ENCODE results near the gene SH3RF3.
"Not testable (repeated sequence)": the region's sequence is repeated elsewhere in the genome, so short reads cannot be mapped to it uniquely, and the experiment has no call there.

The SH3RF3 gene

DNA sequence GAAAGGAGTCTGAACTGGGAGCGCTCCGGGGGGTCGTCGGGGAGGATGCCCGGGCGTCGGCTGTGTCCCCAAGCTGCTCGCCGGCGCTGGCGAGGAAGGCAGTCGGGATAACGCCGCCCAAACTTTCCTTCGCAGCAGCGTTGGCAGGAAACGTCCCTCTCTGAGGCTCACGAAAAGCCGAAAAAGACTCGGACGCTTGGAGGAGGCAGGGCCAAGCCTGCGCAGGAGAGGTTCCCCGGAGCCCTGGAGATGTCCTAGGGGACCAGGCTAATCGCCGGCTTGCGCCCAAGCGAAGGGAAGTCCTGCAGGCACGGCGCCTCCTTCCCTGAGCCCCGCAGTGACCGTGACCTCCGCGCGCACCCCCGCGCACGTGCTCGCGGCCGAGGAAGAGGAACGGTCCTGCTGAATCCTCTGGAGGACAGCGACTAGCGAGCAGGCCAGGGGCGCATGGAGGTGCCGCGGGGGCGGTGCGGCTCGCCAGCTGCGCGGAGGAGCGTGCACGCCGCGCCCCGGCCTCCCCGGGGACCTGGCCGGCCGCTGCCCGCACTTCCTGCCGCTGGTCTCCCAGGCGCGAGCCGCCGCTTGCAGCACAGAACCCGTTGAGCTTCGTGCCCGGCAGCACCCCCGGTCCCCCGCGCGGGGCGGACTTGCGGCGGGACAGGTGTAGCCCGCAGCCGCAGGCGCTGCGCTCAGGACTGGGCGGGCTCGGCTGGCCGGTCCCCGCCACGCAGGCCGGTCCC lies at the start of gene SH3RF3:
Gene SH3RF3, plus strand, starts transcription at position 590 of the 740 bp plus-strand sequence.
- no peak for DNase-seq

DNA sequence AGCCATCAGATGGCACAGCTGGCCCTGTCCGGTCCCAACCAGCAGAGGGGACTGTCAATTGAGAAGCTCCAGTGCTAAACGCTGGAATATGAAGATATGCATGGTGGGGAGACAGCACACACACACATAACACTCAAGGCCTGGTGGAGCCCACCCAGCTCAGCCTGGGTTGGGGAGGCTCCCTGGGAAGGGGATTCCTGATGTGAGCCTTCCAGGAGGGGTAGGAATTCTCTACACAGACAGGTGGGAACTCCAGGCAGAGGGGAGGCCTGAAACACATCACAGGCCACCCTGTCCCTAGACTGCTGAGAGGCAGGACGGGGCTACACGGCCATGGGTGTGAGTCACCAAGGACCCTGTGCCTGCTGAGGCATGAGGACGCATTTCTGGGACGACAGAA lies 49.4 kb upstream of the SH3RF3 start:
- no peak for DNase-seq

DNA sequence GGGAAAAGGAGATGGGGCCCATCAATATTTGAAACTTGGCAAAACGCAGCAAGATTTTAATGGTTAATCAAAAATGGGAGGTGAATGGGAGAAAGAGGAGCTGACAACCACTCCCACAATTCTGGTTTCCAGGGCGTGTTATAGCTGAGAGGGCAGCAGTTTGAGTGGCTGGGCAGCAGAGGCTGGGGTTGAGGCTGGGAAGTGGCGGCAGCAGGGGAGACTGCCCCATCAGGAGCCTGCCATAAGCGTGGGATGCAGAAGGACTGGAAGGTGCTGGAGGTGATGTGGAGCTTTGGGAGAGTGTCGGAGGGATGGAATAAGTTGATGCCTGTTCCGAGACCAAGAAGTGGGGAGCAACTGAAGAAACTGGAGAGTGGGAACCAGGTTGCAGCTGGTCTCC lies 48.9 kb upstream of the SH3RF3 start:
- DNase-seq = no peak

DNA sequence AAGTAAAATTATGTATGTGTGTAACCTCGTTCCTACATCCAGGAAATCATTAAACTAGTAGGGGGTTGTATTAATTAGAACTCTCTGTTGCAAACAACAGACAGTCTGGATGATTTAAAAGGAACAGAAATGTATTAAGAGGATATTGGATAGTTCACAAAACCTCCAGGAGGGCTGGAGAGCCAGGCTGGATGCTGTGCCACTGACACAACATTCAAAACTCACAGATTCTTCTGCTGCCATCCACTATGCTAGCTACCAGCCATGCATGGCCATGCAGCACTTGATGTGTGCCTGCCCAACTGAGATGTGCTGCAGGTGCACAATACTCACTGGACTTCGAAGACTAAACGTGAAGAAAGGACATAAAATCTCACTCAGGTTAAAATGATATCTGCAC lies 48.2 kb upstream of the SH3RF3 start:
- no peak for DNase-seq

DNA sequence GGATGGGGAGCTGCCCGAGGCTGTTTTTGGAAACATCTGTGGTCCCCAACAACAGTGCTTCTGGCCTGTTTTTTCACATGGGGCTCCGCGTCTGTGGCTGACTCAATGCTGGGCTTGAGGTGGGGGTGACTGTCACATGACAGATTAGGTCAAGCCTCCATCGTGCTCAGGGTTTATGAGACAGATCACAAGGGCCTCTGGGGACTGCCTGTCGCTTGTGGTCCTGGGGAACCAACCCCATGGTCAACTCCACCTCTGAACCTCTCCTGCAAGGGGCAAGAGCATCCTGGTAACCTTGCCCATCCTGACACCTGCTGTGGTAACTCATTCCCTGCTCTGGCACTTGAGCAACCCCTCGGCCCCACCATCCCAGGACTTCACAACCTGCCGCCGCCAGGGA lies 47.6 kb upstream of the SH3RF3 start:
- DNase-seq = no peak

DNA sequence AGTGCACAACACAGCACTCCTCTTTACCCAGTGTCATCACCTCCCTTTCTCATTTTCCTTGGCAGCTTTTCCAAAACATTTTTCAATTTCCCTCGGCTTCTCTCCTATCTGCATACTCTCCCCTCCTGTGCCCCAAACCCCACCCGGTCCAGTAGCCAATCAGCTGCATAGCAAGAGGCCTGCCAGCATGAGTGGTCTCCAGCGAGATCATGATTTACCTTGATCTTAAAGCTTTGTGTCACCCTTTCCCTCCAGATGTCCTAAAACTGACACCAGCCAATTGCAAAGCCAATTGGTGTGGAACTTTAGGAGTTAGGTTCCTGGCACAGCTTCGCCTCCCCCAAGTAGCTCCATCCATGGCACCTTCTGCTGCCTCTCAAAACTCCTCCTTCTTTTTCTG lies 45.2 kb upstream of the SH3RF3 start:
- DNase-seq = no peak

DNA sequence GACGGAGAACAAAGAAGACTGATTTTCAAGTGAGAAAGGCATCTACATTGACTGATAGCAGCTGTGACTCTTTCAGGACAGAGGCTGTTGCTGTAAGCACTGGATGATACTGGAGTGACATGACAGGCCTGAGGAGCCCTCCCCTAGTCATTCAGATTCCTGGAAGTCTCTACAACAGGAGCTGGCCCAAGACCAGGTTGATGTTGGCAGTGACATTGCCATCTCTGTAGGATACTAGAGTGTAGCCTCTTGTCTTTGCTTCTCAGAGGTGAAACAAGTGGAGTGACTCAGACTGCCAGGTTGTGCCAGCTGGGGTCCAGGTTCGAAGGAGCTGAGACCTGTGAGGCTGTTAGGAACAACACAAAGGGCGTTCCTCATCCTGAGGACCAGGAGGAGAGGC lies 44.7 kb upstream of the SH3RF3 start:
- no peak for DNase-seq

DNA sequence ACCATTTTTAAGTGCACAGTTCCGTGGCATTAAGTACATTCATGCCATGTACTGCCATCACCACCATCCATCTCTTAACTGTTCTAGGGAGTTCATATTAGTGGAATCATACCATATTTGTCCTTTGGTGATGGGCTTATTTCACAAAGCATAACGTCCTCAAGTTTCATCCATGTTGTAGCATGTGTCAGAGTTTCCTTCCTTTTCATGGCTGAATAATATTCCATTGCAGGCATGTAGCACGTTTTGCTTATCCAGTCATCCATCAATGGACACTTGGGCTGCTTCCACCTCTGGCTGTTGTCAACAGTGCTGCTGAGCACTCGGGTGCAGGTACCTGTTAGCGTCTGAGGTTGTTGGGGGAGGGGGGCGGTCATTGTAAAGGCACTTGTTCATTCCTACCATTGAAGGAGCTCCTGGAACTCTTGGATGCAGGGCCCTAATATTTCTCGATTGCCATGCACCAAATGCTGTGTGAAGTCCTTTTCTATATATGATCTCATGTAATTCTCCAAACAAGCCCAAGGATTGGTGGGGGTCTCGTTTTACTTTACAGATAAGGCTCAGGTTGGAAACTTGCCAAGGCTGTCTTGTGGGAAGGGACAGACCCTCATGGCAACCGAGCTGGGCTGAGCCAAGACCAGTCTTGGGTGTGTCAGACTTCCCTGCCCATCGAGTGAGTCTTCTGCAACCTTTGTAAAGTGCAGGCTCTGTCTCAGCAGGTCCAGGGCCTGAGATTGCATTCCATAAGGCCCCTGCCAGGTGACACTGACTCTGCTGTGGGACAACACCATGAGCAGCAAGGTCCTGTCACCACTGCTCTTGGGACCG lies 42.9 kb upstream of the SH3RF3 start:
- no peak for DNase-seq

DNA sequence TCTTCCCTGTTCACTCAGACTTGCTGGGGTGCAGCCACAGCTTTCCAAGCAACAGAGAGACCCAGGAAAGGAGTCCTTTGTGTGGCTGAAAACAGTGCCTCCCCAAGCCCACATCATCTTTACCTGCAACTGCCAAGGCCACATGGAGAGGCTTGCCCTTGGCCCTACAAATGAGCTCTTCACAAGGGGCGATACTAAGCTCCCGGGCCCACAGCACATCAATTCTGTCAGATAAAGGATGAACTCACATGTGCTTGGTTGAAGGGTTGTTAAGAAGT lies 42.3 kb upstream of the SH3RF3 start:
- DNase-seq = no peak

DNA sequence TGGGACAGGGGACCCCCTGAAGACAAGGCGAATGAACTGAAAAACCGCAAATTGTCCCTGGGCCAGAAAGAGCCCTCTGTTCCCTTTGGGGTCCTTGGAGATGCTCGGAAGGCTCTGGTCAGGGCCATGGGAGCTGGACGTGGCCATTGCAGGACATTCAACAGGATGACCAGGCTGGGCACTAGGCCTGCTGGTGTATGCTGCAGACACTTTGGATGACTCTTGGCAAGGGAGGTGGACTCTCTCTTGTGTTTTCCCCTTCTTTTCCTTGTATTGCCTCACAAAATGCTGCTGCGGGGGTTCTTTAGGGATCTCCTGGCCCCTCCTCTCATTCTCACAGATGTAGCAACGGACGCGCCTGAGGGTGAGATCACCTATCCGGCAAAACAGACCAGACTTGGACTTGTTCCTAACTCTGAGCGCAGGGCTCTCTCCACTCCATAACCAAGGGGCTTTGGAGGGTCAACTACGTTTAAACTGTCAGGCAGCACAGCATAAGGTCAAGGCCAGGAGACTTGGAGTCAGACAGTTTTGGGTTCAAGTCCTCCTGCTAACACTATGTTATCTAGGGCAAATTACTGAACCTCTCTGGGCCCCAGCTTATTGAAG lies 41.8 kb upstream of the SH3RF3 start:
- no peak for DNase-seq

DNA sequence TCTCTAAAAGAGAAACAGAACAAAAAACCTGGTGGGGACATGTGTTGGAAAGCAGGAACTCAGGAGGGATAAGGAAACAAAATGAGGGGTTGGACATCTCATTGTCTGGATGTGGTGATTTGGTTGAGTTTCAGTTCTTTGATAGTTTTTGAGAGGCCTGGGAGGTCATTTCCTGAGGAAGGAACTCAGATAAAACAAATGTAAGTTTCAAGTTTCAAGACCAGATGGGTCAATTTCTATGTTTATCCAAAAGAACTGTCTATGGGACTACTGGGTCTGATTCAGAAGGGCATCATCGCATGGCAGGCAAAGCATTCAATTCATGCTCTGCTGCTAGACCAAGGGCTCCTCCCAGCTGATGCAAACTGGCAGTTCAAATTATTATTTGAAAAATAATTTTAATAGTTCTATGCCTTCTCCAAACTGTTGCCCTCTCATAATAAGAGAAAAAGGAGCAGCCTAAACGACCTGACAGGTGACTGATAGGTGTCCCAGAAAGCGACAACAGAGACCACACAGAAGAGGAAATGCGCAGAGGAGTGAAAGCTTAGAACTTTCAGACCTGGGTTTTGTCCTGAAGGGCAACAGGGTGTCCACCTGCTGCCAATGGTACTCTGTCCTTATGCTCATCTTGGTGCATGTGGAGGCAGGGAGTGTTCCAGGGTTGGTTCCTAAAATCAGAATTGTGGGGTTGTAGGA lies 39.3 kb upstream of the SH3RF3 start:
- DNase-seq = no peak

DNA sequence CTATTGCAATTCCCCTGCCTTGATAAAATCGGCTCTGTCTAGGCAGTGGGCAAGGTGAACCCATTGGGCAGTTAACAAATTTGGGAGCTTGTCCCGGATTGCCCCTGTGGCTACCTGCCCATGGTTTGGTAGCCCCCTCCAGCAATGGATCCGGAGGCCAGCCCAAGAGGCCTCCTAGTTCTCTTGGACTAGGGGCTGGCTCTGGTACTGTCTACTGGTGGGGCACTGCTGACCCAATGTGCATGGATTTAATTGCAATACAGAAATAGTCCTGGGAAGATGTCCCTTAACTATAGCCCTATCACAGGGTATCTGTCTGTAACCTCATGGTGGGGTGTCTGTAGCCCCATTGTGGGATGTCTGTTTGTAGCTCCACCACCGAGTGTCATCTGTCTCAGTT lies 37.5 kb upstream of the SH3RF3 start:
- no peak for DNase-seq

DNA sequence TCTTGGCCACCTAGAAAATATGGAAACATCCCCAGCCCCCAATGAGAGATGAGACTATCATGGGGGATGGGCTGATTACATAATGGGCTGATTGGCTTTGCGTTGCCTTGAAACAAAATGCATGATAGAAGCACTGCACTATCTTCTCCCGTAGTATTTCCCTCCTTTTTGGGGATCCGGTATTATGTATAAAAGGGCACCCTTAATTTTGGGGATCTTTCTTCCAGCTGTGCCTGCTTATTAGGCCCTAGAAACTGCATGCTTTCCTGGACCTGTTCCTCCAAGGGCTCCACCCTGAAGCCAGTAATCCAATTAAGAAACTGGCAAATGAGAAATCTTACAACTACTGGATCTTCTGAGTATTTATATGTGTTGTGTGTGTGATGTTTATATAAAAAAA lies 34.9 kb upstream of the SH3RF3 start:
- no peak for DNase-seq

DNA sequence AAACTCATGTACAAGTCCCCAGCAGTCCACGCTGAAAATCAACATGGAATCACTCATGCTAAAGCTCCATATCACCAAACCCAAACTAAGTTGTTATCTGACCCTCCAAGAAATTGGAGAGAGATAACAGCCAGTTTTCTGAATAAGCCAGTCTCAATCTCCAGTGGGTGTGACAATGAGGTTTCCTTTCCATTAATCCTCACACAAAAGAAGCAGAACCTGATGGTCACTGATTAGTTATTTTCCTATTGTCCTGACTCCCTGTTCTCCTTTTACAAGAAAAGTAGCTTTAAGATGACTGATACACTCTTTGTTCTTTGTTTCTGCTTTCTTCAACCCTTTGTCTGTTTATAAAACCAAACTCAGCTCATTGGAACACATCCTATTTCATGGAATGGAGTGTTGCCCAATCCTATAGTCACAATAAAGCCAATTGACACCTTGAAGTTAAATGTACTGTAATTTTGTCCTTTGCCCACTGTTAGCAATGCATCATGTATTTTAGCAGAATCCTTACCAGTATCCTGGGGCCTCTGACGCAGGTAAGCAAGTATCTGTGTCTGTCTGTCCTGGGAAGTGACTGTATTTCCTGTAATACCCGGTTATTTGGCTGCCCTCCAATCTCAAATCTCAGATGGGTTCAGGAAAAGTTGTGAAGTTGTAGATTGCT lies 30.6 kb upstream of the SH3RF3 start:
- no peak for DNase-seq

DNA sequence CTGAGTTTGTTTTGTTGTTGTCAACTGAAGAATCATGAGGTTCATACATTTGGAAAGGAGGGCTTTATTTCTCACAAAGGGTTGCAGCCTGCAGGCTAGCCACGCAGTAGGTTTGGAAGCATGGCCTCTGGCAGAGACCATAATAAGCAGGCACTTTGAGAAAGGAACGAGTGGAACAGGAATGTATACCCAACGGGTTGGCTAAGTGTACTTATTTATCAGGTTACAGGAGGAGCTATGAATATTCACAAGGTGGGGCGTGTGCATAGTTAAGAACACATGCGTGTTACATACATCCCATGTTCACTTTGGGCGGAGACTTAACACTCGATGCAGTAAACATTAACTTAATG lies 30.1 kb upstream of the SH3RF3 start:
- DNase-seq = no peak

DNA sequence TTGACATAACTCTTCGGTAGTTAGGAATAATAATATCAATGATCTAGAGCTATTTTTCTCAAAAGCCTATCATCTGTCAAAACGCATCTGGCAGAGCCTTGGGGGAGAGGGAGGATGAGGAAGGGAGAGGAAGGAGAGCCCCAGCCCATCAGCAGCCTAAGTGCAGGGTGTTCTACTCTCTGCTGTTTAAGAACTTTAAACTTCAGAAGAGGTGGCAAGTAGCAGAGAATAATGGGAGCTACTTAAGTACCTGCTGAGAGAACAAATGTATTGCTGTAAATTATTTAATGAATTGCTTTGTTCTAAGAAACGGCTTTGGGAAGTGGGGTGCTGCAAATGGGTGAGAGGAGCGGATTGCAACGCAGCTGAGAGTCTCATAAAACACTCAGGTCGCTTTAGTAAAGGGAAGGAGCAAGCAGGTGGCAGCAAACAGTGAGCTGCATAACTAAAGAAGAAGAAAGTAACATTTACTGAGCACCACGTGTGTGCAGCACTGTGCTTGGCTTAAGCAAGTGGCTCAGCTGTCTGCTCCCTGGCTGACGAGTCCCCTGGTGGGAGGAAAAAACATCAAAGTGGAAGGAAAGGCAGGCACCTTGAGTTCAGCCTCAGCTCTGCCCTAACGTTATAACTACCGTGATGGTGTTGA lies 26.3 kb upstream of the SH3RF3 start:
- no peak for DNase-seq

DNA sequence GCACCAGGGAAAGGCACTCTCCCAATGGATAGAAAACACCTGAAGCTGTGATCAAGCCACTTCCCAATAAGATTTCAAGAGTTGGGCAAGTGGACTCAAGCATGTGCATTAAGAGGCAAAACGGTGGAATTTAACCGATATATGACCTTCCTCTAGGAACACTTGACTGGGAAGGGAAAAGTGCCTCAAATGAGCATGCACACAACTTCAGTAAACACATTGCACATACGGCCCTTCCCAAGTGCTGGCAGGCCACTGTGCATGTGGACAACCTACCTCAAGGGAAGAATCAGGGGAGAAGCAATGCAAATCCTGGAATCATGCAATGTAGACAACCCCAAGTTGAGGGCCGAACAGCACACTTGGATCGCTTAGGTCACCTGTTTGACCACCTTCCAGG lies 23.9 kb upstream of the SH3RF3 start:
- no peak for DNase-seq

DNA sequence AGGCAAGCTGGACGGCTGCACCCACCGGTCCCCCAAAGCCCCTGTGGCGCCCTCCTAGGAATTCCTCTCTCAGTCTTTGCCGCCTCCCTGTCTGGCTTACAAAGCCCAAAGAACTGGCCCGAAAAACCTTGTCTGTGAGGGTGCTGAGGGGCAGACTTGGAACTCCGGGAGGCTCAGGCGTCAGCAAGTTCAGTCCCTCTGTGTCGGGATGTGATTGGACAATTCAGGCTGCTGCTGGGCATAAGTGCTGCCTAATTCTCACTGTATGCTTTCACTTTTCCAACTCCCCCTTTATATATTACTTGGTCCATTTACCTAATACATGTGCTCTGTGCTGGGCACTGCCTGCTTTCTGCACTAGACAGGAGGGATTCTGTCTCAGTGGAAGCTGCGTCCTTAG lies 20.3 kb upstream of the SH3RF3 start:
- DNase-seq = no peak

DNA sequence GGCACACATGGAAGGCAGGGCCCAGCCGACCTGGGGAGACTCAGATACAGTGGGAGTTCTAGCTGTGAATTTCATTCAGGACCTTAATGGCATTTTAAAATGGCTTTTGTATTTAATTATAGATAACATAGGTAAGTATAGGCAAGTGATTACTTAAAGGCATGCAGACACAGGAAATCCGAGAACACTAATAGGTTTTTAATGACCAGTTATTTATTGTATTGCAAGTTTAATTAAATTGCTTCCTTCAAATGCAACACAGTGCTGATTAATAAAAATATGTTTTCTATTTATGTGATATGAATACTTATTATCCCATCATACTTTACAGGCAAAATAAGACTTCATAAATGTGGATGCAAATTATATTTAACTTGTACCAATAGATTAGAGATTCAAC lies 19.7 kb upstream of the SH3RF3 start:
- no peak for DNase-seq

DNA sequence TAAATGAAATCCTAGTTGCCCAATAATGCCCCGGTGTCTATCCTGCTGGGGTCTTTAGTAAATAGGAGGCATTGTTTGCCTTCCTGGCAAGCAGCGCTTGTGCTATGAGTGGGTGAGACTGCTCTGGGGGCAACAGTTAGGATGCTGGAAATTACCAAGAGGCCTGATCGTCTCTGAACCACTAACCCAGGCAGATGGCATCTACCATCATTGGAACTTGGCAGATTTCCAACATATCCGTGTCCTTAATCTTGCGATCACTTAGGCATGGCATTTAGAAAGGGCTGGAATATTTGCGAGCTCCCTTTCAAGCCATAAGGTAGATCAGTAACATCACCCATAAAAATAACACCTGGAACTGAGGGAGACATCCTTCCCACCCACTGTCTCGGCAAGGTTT lies 18.8 kb upstream of the SH3RF3 start:
- peak; percentile 31 for DNase-seq

DNA sequence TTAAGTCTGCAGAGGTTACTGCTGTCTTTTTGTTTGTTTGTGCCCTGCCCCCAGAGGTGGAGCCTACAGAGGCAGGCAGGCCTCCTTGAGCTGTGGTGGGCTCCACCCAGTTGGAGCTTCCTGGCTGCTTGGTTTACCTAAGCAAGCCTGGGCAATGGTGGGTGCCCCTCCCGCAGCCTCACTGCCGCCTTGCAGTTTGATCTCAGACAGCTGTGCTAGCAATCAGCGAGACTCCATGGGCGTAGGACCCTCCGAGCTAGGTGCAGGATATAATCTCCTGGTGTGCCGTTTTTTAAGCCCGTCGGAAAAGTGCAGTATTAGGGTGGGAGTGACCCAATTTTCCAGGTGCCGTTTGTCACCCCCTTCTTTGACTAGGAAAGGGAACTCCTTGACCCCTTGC lies 11.8 kb upstream of the SH3RF3 start:
- not testable (repeated sequence) for DNase-seq

DNA sequence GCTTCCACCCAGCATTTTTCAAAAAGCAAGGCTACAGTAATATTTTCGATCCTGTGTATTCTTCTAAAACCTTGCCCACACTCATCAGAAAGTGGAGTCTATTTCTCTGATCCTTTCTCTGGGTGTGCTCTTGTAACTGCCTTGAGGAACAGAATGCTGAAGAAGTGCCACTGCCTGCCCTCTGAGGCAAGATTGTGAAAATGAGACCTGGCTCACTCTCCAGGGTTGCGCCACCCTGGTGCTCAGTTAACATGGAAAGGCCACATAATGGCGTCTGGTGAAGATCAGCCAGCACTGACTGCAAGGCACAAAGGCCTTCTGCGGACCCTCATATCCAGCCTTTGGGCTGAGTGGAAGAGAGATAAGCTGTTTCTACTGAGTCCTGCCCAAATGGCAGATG lies 11.2 kb upstream of the SH3RF3 start:
- DNase-seq = no peak

DNA sequence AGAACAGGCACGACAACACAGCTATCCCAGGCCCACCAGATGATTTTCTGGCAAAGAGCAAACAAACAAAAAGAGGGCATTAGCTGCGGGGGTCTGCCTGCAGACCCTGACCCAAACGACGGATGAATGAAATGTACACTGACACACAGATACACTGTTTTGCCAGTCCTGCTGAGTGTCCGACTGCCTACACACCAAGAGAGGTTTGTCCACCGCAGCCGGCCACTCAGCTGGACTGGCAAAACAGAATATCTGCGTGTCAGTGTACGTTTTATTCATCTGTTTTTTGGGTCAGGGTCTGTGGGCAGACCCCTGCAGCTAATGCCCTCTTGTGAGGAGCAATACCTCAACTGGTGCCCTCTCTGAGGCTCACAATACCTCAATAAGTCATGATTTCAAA lies 10.7 kb upstream of the SH3RF3 start:
- no peak for DNase-seq
